ENCODE measurements around the gene ZNF485.

ZNF485 gene

DNA sequence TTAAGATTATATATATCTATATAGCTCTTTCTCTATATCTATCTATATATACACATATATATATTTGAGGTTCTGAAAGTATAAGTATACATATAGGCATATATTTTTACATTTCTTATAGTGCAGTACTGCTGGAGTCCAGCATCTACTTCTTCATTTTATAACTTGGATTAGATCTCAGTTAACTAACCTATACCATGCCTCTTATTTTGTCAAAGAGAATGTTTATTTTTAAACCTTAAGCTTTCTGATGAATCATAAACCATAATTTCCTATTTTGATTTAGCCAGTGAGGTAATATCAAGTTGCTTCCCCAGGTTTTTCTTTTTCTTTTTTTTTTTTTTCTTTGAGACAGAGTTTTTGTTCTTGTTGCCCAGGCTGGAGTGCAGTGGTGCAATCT, 34.4 kb downstream of the ZNF485 start:
- H3K27ac ChIP-seq = no peak overlapping the region
- TF ChIP-seq ZFX (IDR thresholded peaks at IDR 0.05) = no peak
- TF ChIP-seq, protein P1, sequence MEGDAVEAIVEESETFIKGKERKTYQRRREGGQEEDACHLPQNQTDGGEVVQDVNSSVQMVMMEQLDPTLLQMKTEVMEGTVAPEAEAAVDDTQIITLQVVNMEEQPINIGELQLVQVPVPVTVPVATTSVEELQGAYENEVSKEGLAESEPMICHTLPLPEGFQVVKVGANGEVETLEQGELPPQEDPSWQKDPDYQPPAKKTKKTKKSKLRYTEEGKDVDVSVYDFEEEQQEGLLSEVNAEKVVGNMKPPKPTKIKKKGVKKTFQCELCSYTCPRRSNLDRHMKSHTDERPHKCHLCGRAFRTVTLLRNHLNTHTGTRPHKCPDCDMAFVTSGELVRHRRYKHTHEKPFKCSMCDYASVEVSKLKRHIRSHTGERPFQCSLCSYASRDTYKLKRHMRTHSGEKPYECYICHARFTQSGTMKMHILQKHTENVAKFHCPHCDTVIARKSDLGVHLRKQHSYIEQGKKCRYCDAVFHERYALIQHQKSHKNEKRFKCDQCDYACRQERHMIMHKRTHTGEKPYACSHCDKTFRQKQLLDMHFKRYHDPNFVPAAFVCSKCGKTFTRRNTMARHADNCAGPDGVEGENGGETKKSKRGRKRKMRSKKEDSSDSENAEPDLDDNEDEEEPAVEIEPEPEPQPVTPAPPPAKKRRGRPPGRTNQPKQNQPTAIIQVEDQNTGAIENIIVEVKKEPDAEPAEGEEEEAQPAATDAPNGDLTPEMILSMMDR (conservative IDR thresholded peaks at IDR 0.05) = no peak

DNA sequence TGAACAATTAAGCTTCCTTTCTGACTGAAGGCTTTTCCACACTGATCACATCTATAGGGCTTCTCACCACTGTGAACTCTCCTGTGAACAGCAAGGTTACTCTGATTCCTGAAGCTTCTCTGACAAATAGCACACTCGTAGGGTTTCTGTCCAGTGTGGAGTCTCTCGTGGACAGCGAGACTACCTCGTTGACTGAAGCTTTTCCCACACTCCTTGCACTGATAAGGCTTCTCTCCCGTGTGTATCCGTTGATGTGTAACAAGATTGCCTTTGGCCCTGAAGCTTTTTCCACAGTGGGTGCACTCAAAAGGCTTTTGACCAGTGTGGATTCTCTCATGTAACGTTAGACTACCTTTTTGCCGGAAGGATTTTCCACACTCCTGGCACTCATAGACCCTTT, 38.0 kb downstream of the ZNF485 start:
- TF ChIP-seq, protein P1 (conservative IDR thresholded peaks at IDR 0.05) = no peak
- no peak for TF ChIP-seq ZFX (IDR thresholded peaks at IDR 0.05)
- H3K27ac ChIP-seq = no peak overlapping the region

DNA sequence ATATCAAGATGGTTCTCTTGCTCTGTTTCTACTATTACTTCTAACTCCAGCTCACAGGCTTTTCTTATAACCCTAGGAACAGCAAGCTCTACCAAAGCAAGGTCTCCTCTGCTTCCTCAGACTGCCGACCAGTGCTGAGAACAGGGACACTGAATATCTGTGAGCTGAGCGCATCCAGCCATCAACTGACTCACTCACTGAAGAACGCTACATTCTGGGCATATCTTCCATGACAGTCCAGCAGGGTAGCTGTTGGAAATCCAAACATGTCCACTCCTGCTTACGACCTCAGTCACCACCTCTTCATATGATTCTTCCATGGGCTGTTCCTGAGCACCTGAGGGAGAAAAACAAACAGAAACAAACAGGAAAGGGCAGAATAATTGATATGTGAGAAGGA, 39.6 kb downstream of the ZNF485 start:
- TF ChIP-seq, protein P1 (conservative IDR thresholded peaks at IDR 0.05) = no peak
- TF ChIP-seq ZFX (IDR thresholded peaks at IDR 0.05) = no peak

DNA sequence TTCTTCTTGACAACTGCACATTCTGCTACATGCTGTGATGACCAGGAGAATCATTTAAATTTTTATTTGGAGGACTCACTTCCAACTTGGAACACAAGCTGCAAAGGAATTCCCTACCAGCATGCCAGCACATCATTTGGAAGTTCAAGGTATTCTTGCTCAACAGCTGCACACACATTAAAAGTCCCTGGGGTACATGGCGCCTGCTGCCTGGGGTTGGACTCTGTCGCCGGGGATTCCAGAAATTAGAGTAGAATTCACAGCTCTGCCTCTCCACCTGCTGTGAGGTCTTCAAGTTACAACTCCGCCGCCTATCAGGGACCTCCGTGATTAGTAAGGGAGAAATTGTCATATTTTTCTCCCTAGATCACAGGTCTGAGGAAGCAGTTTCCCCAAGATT, 41.3 kb downstream of the ZNF485 start:
- TF ChIP-seq, protein P1 (conservative IDR thresholded peaks at IDR 0.05) = no peak
- TF ChIP-seq ZFX (IDR thresholded peaks at IDR 0.05) = no peak
- no peak overlapping the region for H3K27ac ChIP-seq

More for the DNA sequence above, 39.6 kb downstream of the ZNF485 start:
- H3K27ac ChIP-seq = no peak overlapping the region

DNA sequence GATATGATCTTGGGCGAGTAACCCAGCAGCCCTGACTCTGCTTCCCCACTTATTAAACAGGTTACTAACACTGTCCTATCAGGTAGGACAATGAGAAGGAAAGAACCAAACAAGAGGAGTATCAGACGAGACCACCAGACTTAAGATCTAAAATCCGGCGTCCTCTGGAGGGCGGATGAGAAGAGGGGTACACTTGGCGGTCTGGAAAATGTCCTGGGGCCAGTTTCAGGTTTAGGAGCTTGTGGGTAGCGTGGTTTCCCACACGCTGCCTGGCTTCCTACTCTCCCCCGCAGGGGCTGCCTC, 41.8 kb downstream of the ZNF485 start:
- H3K27ac ChIP-seq = peak overlapping the region; percentile 81
- TF ChIP-seq ZFX (IDR thresholded peaks at IDR 0.05) = no peak
- TF ChIP-seq, protein P1 (conservative IDR thresholded peaks at IDR 0.05) = no peak

DNA sequence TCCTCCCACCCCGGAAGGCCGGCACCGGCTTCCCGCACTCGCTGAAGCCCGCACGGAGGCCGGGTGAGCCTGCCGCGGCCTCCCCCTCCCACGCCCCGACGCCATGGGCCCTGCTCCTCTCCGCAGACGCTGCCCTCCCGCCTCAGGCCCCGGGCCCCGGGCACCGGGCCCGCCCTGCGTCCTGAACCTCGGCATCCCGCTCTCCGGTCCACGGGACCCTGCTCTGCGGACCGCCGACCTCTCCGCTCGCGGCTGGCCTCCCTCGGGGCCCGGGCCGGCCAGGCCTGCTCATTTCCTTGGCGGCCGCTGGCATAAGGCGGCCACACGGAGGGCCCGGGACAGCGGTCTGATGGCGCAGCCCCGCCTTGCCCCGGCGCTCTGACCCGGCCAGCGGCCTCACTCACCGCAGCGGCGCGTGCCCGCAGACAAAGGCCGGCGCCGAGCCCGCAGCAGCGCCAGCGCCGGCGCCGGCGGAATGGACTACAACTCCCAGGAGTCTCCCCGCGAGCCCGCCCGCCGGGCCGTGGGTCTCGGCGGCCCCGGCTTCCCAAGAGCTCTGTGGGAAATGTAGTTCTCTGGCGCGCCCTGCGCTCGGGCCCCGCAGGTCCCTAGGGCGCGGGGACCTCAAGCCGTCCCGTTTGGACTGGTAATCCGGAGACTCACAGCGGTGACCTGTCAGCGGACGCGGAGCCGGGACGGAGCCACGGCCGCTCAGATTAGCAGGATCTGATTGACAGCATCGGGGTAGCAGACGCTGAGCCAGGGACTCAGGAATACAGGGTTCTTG, 42.4 kb downstream of the ZNF485 start, which contains the start of gene ZNF32:
ZNF32 (minus strand) TSS at position 484 of the 787 bp plus-strand sequence. CDS start 2,748 bp downstream, outside the sequence.
- peak; percentile 99 for TF ChIP-seq ZFX (IDR thresholded peaks at IDR 0.05)
- TF ChIP-seq, protein P1 (conservative IDR thresholded peaks at IDR 0.05) = no peak
- peak within 1 kb of the TSS; percentile 81 for H3K27ac ChIP-seq

DNA sequence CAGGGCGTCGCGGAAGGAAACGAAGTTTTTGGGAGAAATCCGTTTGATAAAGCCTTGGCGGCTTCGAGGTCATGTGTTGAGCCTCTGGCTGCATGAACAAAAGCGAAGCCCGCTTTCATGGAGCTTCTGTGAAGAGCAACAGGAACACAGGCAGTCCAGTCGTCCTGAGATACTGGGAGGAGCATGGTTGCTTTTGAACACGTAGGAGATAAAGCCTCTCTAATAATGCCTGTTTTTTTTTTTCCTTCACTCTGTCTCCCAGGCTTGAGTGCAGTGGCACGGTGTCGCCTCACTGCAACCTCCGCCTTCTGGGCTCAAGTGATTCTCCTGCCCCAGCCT, 42.9 kb downstream of the ZNF485 start:
- no peak for TF ChIP-seq ZFX (IDR thresholded peaks at IDR 0.05)
- TF ChIP-seq, protein P1 (conservative IDR thresholded peaks at IDR 0.05) = no peak
- peak overlapping the region; percentile 81 for H3K27ac ChIP-seq

Data from C4-2B (cell line).